T-helper 22 cell (primary cell): Measurements from ENCODE around the gene IL12RB2.

Source experiments
- DNase-seq: peaks from one replicate; pipeline ENCODE4 v3.0.0-alpha.2; 2020; ENCODE audit warnings: low read depth

The IL12RB2 gene

DNA sequence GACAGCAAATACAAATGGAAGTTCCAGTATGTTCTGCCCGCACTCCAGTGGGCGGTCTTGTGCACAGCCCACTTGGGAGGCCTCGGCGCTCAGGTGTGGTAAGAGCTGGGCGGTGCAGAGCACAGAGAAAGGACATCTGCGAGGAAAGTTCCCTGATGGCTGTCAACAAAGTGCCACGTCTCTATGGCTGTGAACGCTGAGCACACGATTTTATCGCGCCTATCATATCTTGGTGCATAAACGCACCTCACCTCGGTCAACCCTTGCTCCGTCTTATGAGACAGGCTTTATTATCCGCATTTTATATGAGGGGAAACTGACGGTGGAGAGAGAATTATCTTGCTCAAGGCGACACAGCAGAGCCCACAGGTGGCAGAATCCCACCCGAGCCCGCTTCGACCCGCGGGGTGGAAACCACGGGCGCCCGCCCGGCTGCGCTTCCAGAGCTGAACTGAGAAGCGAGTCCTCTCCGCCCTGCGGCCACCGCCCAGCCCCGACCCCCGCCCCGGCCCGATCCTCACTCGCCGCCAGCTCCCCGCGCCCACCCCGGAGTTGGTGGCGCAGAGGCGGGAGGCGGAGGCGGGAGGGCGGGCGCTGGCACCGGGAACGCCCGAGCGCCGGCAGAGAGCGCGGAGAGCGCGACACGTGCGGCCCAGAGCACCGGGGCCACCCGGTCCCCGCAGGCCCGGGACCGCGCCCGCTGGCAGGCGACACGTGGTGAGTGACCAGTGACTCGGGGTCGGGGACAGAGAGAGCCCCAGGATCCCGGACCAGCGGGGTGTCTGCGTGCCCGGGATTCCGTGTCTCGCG, at the start of gene IL12RB2:
Gene IL12RB2 (plus strand): TSS at position 623 of the 810 bp plus-strand sequence. CDS start 12,496 bp downstream, outside the sequence.
- DNase-seq = no peak

- DNase-seq = no peak
These were observed 46.0 kb upstream of the IL12RB2 start for GRCh38 chr1:67261680-67262079.

DNA sequence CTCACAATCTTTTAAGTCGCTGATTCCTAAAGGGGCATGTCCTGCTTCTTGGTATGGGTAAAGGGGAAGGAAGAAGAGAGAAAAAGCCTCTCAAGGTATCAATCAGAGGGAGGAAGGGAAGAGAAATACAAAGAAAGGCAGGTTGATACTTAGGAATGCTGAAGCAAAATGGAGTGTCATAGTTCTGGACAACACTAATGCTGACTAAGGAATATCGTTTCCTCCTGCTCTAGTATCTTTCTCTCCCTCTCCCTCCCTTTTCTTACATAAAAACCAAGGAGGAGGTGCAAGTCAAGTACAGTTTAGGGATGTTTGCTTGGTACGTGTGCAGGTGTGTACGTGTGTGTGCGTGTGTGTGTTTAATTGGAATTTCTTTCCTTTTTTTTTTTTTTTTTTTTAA, 44.9 kb upstream of the IL12RB2 start:
- no peak for DNase-seq

GRCh38 chr1:67264152-67264551, 43.5 kb upstream of the IL12RB2 start:
- DNase-seq = no peak

- DNase-seq = no peak
These were observed 42.8 kb upstream of the IL12RB2 start for GRCh38 chr1:67264899-67265298.

DNA sequence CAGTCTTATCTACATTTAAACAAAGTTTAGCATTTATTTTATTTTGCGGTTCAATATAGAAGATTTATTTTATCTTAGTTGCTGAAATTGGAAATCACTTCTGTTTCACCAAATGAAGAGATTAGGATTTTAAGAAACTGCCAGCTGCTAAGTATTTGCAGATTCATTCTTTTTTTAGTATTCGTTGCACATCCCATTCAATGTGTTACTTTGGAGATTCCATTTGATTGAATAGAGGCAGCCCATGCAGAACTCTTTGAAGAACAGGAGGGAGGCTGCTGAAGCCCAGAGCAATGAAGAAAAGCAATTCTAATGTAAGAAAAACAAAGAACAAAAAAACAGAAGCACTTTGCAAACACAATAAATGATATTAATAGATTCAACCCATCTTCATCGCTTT, 38.6 kb upstream of the IL12RB2 start:
- DNase-seq = no peak

DNA sequence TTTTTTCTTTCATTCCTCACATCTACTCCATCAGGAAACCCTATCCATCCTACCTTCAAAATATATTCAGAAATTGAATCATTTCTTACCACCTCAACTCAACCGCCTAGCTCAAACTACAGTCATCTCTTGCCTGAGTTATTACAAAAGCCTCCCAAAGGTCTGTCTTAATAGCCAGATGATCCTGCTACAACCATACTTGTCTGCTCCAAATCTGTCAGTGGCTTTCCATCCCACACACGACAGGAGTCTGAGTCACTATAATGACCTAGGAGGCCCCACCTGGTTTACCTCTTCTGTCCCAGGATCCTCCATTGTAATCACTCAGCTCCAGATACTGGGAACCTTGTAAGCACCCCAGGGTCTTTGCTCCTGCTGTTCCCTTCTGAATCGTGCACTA, 37.1 kb upstream of the IL12RB2 start:
- DNase-seq = no peak

DNA sequence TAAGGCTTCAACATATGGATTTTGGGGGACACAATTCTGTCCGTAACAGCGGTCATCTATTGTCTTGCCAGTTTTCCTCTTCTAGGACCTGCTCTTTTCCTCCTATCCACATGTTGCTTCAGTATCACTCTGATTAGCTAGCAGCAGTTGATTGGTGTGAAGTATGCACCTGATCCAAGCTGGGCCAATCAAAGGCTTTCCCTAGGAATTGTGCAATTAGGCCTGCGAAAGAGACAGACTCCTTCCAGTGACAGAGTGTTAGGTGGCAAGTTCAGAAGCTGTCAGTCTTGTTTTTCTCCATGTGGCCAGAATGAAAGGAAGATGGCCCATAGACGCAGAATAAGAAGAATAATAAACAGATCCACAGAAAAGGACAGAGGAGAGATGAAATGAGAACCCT, 34.1 kb upstream of the IL12RB2 start:
- no peak for DNase-seq

- no peak for DNase-seq
These were observed 32.9 kb upstream of the IL12RB2 start for GRCh38 chr1:67274623-67275325.

GRCh38 chr1:67280696-67281095, 27.0 kb upstream of the IL12RB2 start:
- DNase-seq = no peak

- no peak for DNase-seq
These were observed 26.4 kb upstream of the IL12RB2 start for GRCh38 chr1:67281244-67281643.

GRCh38 chr1:67285780-67286488, 21.7 kb upstream of the IL12RB2 start:
- no peak for DNase-seq

- no peak for DNase-seq
These were observed 17.4 kb upstream of the IL12RB2 start for GRCh38 chr1:67290236-67290635.

- no peak for DNase-seq
These were observed 12.6 kb upstream of the IL12RB2 start for GRCh38 chr1:67294836-67295617.

- no peak for DNase-seq
These were observed 8.9 kb upstream of the IL12RB2 start for GRCh38 chr1:67298762-67299161.

DNA sequence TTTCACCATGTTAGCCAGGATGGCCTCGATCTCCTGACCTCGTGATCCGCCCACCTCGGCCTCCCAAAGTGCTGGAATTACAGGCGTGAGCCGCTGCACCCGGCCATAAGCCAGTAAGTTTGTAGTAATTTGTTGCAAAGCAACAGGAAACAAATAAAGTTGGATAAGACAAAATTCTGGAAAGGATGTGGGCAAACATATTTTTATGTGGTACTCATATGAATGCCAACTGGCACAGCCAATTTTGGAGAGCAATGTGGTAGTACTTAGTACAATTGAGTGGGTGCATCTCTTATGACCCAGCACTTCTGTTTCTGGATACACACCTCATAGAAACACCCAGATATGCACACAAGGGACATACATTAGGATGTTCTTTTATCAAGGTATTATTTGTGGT, 8.4 kb upstream of the IL12RB2 start:
- no peak for DNase-seq

DNA sequence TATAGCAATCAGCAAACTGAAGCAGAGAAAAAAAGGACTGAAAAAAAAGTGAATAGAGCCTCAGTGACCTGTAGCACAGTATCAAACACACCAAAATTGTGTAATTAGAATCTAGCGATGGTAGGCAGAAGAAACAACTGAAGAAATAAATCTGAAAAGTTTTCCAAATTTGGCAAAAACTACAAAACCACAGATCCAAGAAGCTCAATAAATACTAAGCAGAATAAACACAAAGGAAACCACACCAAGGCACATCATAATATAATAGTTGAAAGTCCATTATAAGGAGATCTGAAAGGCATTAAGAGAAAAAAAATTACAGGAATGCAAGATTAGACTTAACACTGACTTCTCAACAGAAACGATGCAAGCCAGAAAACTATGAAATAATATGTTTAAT, 7.1 kb upstream of the IL12RB2 start:
- DNase-seq = no peak

- no peak for DNase-seq
These were observed 3.6 kb upstream of the IL12RB2 start for GRCh38 chr1:67304023-67304422.

DNA sequence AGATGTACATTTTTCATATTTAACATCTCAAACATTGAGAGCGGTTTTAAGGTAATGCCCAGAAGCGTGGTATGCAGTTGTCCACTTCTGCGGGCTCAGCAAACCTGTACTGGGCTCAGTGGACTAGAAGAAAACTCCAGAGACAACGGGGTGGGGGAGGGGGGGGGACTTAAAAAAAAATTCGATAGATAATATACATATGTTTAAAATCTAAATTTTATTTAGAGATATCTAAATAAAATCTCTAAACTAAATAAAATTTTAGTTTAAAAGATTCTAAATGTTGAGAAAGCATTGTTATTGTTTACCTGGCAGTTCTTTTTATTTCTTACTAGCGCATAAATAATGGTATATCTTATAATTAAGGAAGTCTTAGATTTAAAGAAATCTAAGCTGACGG, 1.1 kb upstream of the IL12RB2 start:
- DNase-seq = no peak

DNA sequence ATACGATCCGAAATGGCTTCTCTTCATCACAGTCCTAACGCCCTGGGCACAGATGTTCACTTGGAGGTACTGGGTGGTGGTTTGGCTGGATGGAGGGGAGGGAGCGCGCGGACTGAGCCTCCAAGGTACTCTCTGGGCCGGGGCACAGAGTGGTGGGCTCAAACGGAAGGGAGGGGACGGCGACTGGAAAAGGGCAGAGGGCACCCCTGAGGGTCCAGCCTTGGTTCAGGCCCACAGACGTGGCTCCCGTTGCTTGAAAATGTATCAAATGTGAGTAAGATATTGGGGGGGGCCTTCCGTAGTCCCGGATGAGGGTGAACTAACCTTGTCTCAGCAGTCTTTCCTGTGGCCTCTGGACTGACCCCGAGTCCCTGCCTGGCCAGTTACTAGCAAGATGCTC, 463 bp downstream of the IL12RB2 start:
- no peak for DNase-seq

- DNase-seq = no peak
These were observed 4.9 kb downstream of the IL12RB2 start for GRCh38 chr1:67312615-67313014.
